Measurements from ENCODE around the gene MRPS6.

MRPS6 gene

GRCh38 chr21:34071683-34072082 is 1.7 kb upstream of the MRPS6 start:
- H3K27ac ChIP-seq: no peak overlapping the region
- TF ChIP-seq ZFX (IDR thresholded peaks at IDR 0.05; ENCODE audit: borderline replicate concordance) (no peak), CTCF (IDR thresholded peaks at IDR 0.05) (no peak)

- H3K27ac ChIP-seq: peak overlapping the region; percentile 88
Measured at GRCh38 chr21:34072145-34073031, 990 bp upstream of the MRPS6 start.

GRCh38 chr21:34073749-34074282 is 438 bp downstream of the MRPS6 start:
- peak overlapping the region; percentile 88 for H3K27ac ChIP-seq

More at GRCh38 chr21:34072145-34073031, 990 bp upstream of the MRPS6 start:
- no peak for TF ChIP-seq ZFX (IDR thresholded peaks at IDR 0.05; ENCODE audit: borderline replicate concordance)
- TF ChIP-seq CTCF (IDR thresholded peaks at IDR 0.05): no peak

GRCh38 chr21:34074283-34075090 is 1.1 kb downstream of the MRPS6 start:
- TF ChIP-seq CTCF (IDR thresholded peaks at IDR 0.05): no peak
- TF ChIP-seq ZFX (IDR thresholded peaks at IDR 0.05; ENCODE audit: borderline replicate concordance): no peak
- peak overlapping the region; percentile 88 for H3K27ac ChIP-seq

More at GRCh38 chr21:34073749-34074282, 438 bp downstream of the MRPS6 start:
- TF ChIP-seq CTCF (IDR thresholded peaks at IDR 0.05): no peak
- TF ChIP-seq ZFX (IDR thresholded peaks at IDR 0.05; ENCODE audit: borderline replicate concordance): no peak

GRCh38 chr21:34075091-34075425 is 1.7 kb downstream of the MRPS6 start:
- H3K27ac ChIP-seq: no peak overlapping the region
- no peak for TF ChIP-seq CTCF (IDR thresholded peaks at IDR 0.05)
- TF ChIP-seq ZFX (IDR thresholded peaks at IDR 0.05; ENCODE audit: borderline replicate concordance): no peak

DNA sequence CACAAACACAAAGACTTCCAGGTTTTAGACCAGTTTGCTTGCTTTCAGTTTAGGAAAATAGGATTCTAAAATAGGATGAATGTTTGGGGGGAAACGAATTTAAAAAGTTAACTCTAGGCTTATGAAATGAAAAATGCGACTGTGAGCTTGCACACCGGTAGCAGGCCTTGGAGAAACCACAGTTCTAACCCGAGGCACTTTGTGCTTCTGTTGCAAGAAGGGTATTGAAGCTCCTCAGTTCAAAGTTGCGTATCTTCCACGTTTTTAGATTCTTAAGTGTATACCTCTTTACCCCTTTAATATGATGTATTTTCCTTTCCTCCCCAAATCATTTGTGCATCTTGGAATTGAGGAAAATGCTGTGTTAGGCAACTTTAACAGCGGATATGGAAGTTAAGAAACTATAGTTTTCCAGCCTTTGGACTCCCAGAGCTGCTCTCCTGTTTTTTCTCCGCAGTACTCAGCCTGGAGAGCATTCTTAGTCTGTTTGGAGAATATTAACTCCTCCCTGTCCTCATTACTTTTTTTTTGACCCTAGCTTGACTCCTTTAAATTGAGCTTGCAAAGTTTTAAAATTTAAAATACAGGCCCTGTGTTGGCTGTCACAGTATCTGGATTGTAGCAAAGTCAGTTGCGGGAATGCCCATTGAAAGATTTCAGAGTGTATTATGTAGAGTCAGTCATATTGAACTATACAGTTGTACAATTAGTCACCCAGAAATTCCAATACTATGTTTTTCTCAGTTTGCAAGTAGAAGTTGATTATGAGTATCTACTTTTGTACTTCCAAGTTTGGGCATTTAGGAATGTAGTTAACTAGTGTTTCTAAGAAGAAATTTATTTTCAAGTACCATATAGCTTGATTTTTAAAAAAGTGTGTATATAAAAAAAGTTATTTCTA is 2.6 kb downstream of the MRPS6 start:
- TF ChIP-seq ZFX (IDR thresholded peaks at IDR 0.05; ENCODE audit: borderline replicate concordance): no peak
- no peak for TF ChIP-seq CTCF (IDR thresholded peaks at IDR 0.05)

More for the DNA sequence above, 2.6 kb downstream of the MRPS6 start:
- no peak overlapping the region for H3K27ac ChIP-seq

All from 22Rv1 (cell line).